GM12878 (cell line): ENCODE results near the gene SLC13A4.

Experiments used
- EP300 ChIP-seq, 2 experiments: fragments of 150-350 bp in 1 of 2; IDR thresholded peaks; 2 replicates each; pipeline ENCODE4 v1.6.1; 2011 to 2012; ENCODE audit warnings: low read depth in 2 of 2, low read length in 2 of 2, borderline replicate concordance in 1 of 2, improper control_type of control experiment in 1 of 2, inconsistent platforms in 1 of 2; ENCODE audit not compliant: control insufficient read depth in 1 of 2
- TF ChIP-seq, protein P1 (sequence below): fragments of 450-650 bp; IDR thresholded peaks from 2 replicates; pipeline ENCODE4 v1.6.1; 2014; ENCODE audit warnings: mild to moderate bottlenecking

DNA sequence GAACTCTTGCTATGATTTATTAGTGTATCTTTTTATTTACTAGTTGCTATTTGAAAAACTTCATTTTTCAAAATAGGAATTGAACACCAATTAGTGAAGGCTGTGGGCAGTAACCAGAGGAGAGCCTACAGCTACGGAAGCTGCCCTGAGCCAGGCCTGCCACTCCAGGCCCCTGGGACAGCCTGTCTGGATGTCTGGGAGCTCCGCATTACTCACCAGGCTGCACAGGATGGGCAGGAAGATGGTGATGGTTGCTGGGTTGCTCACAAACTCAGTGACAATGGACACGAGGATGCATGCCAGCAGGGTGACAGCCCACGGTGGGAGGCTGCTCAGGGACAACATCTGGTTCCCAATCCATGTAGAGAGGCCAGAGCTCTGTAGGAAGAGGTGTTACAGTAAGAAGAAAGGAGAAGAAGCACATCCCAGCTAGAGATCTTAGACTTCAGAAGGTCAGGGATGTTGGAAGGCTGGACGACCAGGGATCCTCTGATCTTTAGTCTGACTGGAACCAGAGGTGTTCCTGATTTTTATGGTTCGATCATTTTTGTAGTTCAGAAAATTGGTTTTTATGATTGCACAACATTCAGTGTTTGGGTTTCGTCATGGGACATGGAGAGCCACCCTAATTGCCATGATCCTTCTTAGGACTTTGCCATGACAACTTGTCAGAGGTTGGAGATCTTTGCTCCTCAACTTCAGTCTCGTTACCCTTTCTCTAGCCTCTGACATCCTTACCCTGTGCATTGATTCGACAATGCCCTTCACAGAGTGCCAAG lies 42.5 kb downstream of the SLC13A4 start:
- no peak for TF ChIP-seq EP300 (IDR thresholded peaks at IDR 0.05; ENCODE audit: borderline replicate concordance in 1 of 2, control insufficient read depth in 1 of 2, low read depth in 2 of 2, low read length in 2 of 2)
- TF ChIP-seq, protein P1, sequence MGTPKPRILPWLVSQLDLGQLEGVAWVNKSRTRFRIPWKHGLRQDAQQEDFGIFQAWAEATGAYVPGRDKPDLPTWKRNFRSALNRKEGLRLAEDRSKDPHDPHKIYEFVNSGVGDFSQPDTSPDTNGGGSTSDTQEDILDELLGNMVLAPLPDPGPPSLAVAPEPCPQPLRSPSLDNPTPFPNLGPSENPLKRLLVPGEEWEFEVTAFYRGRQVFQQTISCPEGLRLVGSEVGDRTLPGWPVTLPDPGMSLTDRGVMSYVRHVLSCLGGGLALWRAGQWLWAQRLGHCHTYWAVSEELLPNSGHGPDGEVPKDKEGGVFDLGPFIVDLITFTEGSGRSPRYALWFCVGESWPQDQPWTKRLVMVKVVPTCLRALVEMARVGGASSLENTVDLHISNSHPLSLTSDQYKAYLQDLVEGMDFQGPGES = no peak
